OCI-LY3 (cell line): ENCODE data around the gene NCMAP.
"Not testable (repeated sequence)": the region's sequence is repeated elsewhere in the genome, so short reads cannot be mapped to it uniquely, and the experiment has no call there.

ENCODE experiments used
- H2AFZ ChIP-seq: fragments of 200-600, 300-600 bp; shearing (Covaris generic); 2 replicates; pipeline ENCODE4 v1.6.0; 2014; ENCODE audit warnings: antibody characterized with exemption, low read depth, low read length
- H3K27ac ChIP-seq: fragments of 200-600, 300-600 bp; sonication (generic); 2 replicates; pipeline ENCODE4 v1.5.1; 2014; ENCODE audit warnings: mild to moderate bottlenecking, low read length, moderate library complexity, mixed read lengths
- H3K27me3 ChIP-seq: fragments of 200-600, 300-600 bp; sonication (generic); 2 replicates; pipeline ENCODE4 v1.6.1; 2014; ENCODE audit warnings: low read depth, low read length, mixed read lengths
- H3K36me3 ChIP-seq: fragments of 200-600, 300-600 bp; sonication (generic); replicated peaks from 2 replicates; pipeline ENCODE3; 2014; ENCODE audit warnings: low read depth, low read length, mixed read lengths
- H3K4me1 ChIP-seq: fragments of 300-600, 200-600 bp; sonication (generic); 2 replicates; pipeline ENCODE4 v1.6.1; 2014; ENCODE audit warnings: low read length, mixed read lengths
- H3K4me2 ChIP-seq: fragments of 200-600, 300-600 bp; sonication (generic); 2 replicates; pipeline ENCODE4 v1.6.1; 2014; ENCODE audit warnings: low read length, mixed read lengths
- H3K4me3 ChIP-seq: fragments of 300-600, 200-600 bp; sonication (generic); 2 replicates; pipeline ENCODE4 v1.5.1; 2014; ENCODE audit warnings: antibody characterized with exemption, mild to moderate bottlenecking, low read length, moderate library complexity
- H3K79me2 ChIP-seq: fragments of 300-600, 200-600 bp; shearing (Covaris generic); 2 replicates; pipeline ENCODE4 v1.6.1; 2014; ENCODE audit warnings: mild to moderate bottlenecking, low read length, mixed read lengths
- H3K9ac ChIP-seq: fragments of 300-600, 200-600 bp; shearing (Covaris generic); 2 replicates; pipeline ENCODE4 v1.6.0; 2014; ENCODE audit warnings: mild to moderate bottlenecking, low read length, moderate library complexity
- H3K9me3 ChIP-seq: fragments of 200-600, 300-600 bp; shearing (Covaris generic); 2 replicates; pipeline ENCODE4 v1.6.1; 2014; ENCODE audit warnings: low read length, mixed read lengths; ENCODE audit not compliant: insufficient read depth
- H4K20me1 ChIP-seq: fragments of 200-600, 300-600 bp; sonication (generic); 2 replicates; pipeline ENCODE4 v1.6.1; 2016; ENCODE audit warnings: low read length, mixed read lengths; ENCODE audit not compliant: insufficient read depth
- CTCF ChIP-seq: fragments of 200-600, 300-600 bp; sonication (generic); IDR thresholded peaks from 2 replicates; pipeline ENCODE4 v1.5.1; 2014; ENCODE audit warnings: antibody characterized with exemption, low read length, low read depth
- EZH2phosphoT487 ChIP-seq: fragments of 200-600 bp; shearing (Covaris generic); IDR thresholded peaks from 2 replicates; pipeline ENCODE4 v1.6.1; 2018; ENCODE audit warnings: antibody characterized with exemption, mixed run types, low read depth

NCMAP gene

GRCh38 chr1:24525606-24526005, 30.3 kb upstream of the NCMAP start:
- Histone ChIP-seq H3K4me3 (no peak overlapping the region), H3K9me3 (no peaks in the 10 kb centered on the region), H4K20me1 (no peaks in the 10 kb centered on the region), H3K4me2 (no peak overlapping the region), H3K79me2 (no peaks in the 10 kb centered on the region), H2AFZ (no peak overlapping the region), H3K4me1 (no peaks in the 10 kb centered on the region), H3K27ac (no peak overlapping the region), H3K36me3 (no peaks in the 10 kb centered on the region), H3K9ac (no peak overlapping the region), H3K27me3 (no peaks in the 10 kb centered on the region)
- TF ChIP-seq EZH2phosphoT487 (no peak), CTCF (no peak)

GRCh38 chr1:24526045-24526444, 29.8 kb upstream of the NCMAP start:
- Histone ChIP-seq H3K9me3 (no peaks in the 10 kb centered on the region), H3K79me2 (no peaks in the 10 kb centered on the region), H3K27ac (no peak overlapping the region), H3K27me3 (no peaks in the 10 kb centered on the region), H3K4me3 (no peak overlapping the region), H3K36me3 (no peaks in the 10 kb centered on the region), H3K9ac (no peak overlapping the region), H3K4me1 (no peaks in the 10 kb centered on the region), H2AFZ (no peak overlapping the region), H3K4me2 (no peak overlapping the region), H4K20me1 (no peaks in the 10 kb centered on the region)
- no peak for TF ChIP-seq EZH2phosphoT487

GRCh38 chr1:24526940-24527542, 28.8 kb upstream of the NCMAP start:
- Histone ChIP-seq H3K27ac (no peak overlapping the region), H3K9ac (no peak overlapping the region), H2AFZ (no peak overlapping the region), H3K79me2 (no peaks in the 10 kb centered on the region), H3K4me3 (no peak overlapping the region), H3K27me3 (no peaks in the 10 kb centered on the region), H4K20me1 (no peaks in the 10 kb centered on the region), H3K36me3 (no peaks in the 10 kb centered on the region), H3K4me2 (no peak overlapping the region), H3K9me3 (no peaks in the 10 kb centered on the region), H3K4me1 (no peaks in the 10 kb centered on the region)
- TF ChIP-seq CTCF (peak; percentile 48), EZH2phosphoT487 (no peak)

- Histone ChIP-seq H3K4me3 (no peak overlapping the region), H3K27me3 (no peaks in the 10 kb centered on the region), H3K79me2 (no peaks in the 10 kb centered on the region), H3K27ac (no peak overlapping the region), H3K4me2 (no peak overlapping the region), H3K4me1 (peaks cover under 1% of the 10 kb centered on the region), H2AFZ (no peak overlapping the region), H4K20me1 (no peaks in the 10 kb centered on the region), H3K36me3 (no peaks in the 10 kb centered on the region), H3K9me3 (no peaks in the 10 kb centered on the region), H3K9ac (no peak overlapping the region)
- TF ChIP-seq CTCF (no peak), EZH2phosphoT487 (no peak)
Measured at GRCh38 chr1:24528744-24529143, 27.1 kb upstream of the NCMAP start.

GRCh38 chr1:24529292-24529691, 26.6 kb upstream of the NCMAP start:
- H3K36me3 ChIP-seq, H3K4me3 ChIP-seq, H3K9me3 ChIP-seq, H4K20me1 ChIP-seq, H2AFZ ChIP-seq, H3K9ac ChIP-seq, H3K4me1 ChIP-seq, H3K27me3 ChIP-seq, H3K79me2 ChIP-seq, H3K27ac ChIP-seq, H3K4me2 ChIP-seq: not testable (repeated sequence)
